HG03103 (cell line): ENCODE data around the gene TLX1.
"Not testable (repeated sequence)": the region's sequence is repeated elsewhere in the genome, so short reads cannot be mapped to it uniquely, and the experiment has no call there.

Experiments used
- ATAC-seq: cut with Tn5 transposase; IDR thresholded peaks from one replicate; pipeline ENCODE4 v1.9.1; 2021; ENCODE audit warnings: low read depth; ENCODE audit not compliant: unreplicated experiment

Gene TLX1

DNA sequence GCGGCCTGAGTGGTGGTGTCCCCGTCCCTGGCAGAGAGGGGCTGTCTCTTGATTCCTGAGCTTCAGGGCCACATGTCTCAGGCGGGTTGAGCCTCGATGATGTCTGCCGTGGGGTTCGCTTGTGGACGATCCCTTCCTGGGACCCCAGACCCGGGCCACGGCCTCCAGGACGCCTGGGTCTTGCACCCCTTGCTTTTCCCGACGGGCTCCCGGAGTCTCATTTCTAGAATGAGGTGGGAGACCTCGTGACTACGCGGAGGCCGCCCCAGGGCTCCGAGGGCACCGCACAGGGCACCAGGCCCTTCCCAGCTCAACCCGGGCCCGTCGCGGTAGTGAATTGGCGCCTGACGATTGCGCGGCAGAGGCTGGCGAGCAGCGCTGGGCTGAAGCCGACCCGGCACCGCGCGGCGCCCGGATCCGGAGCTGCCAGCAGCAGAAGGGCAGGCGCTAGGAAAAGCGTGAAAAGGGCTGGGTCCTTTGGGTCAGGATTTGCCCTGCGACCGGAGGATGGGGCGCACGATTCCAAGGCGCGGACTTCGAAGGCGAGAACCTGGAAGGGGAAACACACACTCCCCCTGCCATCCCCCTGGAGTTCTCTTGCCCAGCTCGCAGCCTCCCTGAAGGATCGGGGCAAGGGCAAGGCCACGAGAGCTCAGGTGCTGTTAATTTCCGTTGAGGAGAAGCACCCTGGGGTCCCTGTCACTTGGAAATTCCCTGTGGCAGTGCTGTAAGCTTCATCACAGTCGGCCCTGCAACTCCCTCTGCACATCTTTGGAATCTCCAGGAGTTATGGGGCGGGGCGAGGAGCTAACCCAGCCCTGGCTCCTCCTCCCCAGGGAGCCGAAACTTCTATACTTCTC, 15.5 kb downstream of the TLX1 start:
- no peak for ATAC-seq

- no peak for ATAC-seq
These were observed 20.3 kb downstream of the TLX1 start for GRCh38 chr10:101151395-101151794.

- ATAC-seq, result no peak
These were observed 21.2 kb downstream of the TLX1 start for GRCh38 chr10:101152316-101152715.

- not testable (repeated sequence) for ATAC-seq
These were observed 23.4 kb downstream of the TLX1 start for GRCh38 chr10:101154506-101154905.

DNA sequence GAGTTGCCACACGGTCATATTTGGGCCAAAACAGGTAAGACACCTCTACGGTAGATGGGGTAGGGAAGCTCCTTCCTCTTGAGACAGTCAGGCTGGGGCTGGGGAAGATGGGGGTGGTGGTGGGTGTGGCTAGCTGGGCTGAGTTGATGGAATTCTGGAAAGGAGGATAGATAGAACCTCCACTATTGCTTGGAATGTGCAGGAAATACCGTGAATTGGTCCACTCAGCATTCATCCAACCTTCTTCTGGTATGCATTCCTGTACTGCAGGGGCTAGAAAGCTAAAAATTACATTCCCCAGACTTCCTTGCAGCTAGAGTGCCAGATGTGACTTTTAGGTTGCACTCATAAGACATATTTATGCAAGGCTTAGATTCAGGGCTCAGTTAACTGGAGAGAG, 24.8 kb downstream of the TLX1 start:
- no peak for ATAC-seq

- ATAC-seq, result no peak
These were observed 26.8 kb downstream of the TLX1 start for GRCh38 chr10:101157756-101158458.

- no peak for ATAC-seq
These were observed 27.5 kb downstream of the TLX1 start for GRCh38 chr10:101158459-101159058.

DNA sequence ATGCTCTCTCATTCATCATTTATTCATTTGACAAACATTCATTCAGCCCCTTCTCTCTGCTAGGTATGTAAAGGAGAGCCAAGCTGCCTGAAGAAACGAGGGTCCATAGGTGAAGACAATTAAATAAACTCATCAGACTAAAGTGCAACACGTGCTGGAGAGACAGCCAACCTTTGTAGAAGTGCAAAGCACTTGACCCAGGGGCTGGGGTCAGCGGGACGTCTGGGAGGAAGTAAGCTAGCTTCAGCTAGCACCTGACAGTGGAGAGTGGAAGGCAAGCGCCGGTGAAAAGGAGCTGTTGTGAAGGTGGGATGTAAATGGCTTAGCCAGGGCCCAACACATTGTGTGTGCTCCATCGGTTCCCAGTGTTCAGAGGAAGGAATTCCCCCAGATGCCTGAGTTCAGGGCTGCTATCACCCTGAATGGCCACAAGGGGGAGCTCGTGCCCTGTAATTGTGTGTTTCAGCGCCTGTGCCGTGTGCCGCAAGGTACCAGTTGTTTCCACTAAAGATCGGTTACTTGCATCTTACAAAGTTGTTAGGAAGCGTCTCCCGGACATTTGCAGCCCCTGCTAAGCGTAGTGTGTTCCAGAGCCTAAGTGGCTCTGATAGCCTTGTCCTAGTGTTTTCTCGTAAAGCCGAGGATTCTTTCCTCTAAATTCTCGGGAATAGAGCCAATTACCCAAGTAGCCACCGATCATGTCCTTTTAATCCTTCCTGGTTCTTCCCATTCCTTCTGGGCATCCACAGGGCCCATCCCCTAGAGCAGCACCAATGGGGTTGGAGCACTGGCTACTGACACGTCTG, 30.6 kb downstream of the TLX1 start:
- no peak for ATAC-seq

DNA sequence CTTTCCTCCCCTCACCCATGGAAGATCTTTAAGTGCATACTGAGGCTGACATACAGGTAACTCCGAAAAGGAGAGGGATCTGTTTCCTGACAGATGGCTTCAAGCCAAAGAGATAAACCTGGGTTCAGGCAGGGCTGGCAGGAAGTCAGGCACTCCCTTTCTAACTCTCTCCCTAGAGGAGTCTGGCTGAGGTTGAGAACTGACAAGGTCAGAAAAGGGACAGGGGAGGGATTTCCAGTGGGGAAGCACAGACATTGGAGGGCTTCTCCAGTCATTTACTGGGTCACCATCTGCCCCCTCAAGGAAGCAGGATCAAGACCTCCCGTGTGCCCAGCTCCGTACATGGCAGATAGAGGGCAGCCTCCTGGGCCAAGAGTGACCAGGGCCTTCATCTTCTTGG, 31.6 kb downstream of the TLX1 start:
- ATAC-seq, result no peak

GRCh38 chr10:101164020-101164419, 32.9 kb downstream of the TLX1 start:
- no peak for ATAC-seq

GRCh38 chr10:101165736-101166135, 34.6 kb downstream of the TLX1 start:
- ATAC-seq, result no peak

GRCh38 chr10:101166430-101166829, 35.3 kb downstream of the TLX1 start:
- no peak for ATAC-seq

- ATAC-seq, result no peak
These were observed 41.6 kb downstream of the TLX1 start for GRCh38 chr10:101172741-101173140.

GRCh38 chr10:101174319-101174718, 43.2 kb downstream of the TLX1 start:
- ATAC-seq, result no peak

DNA sequence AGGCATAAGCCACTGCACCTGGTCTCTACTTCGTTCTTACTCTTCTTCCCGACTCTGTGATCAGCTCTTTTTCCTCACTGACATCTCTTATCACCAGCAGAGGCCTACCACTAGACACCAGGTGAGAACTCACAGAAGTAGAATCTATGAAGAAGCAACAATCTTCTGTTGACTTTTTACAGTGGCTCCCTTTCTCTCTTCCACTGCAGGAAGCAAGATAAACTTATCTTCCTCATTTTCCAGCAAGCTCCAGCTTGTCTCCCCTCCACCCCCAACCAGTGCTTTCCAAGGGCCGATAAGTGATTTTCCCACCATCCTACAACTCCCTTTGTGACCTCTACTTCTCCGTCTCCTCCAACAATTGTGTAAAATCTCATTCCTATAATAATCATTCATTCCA, 45.5 kb downstream of the TLX1 start:
- no peak for ATAC-seq

DNA sequence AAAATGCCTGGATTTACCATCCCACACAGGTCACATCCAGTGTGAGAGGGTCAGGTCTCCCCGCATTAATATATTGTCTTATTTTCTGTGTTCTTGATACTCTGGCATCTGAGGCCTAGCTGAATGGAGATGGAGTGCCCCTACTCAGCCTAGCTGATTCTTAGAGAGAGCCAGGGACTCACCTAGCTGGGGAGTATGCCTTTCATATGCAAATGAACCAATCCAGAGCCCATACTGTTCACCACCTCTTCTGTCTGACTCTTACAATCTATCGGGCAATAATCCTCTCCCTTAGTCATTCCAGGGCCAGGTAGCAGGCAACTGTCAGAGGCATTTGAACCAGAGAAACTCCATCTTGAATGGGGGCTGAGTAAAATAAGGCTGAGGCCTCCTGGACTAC, 51.8 kb downstream of the TLX1 start:
- ATAC-seq, result no peak

GRCh38 chr10:101183458-101184183, 52.5 kb downstream of the TLX1 start:
- no peak for ATAC-seq
